ENCODE results near the gene CPT1B.
"Not testable (repeated sequence)": the region's sequence is repeated elsewhere in the genome, so short reads cannot be mapped to it uniquely, and the experiment has no call there.

Gene CPT1B

DNA sequence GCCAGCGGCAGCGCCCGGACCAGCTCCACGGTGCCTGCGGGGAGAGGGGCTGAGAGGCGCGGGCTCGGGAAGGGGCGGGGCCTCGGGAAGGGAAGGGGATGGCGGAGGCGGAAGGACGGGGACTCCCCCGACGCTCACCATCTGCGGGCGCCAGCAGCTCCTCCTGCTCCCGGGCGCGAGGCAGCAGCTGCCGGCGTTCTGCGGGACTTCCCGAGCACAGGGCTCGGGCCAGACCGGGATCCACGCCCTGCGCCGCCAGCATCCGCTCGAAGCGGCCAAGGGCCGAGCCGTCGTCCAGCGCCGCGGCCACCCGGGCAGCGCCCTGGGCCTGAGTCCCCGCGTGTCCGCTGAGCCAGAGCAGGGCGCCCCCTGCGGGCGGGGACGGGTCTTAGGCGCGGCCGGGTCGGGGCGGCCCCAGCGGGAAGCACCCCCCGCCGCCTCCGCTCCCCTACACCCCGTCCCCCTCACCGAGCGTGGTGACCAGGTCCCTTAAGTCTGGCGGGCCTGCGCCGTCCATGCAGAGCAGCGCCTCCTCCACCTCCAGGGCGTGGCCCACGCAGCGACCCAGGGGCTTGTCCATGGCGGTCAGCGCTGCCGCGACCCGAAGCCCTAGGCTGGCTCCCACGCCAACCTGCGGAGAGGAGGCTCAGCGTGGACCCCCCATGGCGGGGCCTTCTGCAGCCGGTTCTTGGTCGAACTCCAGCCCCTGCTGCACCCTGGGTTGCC, 52.0 kb downstream of the CPT1B start:
- peak; percentile 72 for DNase-seq

DNA sequence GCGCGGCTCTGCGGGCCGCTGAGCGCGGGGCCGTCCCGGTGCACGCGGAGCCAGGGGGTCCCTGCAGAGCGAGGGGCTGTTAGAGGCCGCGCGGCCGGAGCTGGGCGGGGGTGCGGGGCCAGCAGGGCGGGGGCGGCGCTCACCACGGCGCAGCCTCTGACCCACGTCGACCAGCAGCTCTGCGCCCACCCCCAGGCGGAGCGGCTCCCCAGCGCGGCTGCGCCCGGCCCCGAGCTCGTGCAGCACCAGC, 52.4 kb downstream of the CPT1B start:
- no peak for DNase-seq

DNA sequence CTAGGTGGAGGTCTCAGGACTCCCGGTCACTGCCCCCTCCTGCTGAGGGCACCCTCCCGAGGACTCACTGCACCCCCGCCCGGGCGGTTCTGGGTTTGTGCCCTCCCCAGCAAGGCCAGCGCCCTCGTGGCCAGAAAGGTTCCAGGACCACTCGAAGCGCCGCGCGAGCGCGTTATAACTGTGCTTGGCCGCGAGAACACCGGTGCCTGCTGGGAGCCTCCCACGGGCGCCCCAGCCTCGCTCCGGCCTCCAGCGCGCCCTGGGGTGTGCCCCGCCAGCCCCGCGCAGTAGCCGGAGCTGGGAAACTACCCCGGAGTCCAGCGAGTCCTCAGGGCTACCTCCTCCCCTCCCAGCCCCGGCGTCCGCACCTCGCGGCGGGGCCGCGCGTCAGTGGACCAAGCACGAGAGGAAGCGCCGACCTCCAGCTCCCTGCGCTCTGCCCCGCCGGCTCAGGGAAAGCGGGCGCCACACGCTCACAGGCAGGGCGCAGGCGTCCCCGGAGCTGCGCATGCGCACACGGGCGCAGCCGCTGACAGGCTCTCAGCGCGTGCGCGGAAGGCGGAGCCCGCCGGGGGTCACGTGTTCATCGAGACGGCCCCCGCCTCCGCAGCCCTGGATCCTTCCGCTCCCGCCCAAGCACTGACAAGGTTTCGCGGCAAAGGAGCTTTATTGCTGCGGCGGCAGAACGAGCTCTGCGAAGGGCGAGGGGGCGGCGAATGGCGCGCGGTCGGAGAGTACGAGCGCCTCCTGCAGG, 52.9 kb downstream of the CPT1B start, which contains the start of gene SCO2:
Gene SCO2 (minus strand): TSS at position 495 of the 754 bp plus-strand sequence. CDS start 1,187 bp downstream, outside the sequence.
- DNase-seq: peak; percentile 96

- no peak for DNase-seq
Measured at GRCh38 chr22:50524676-50525103, 53.5 kb downstream of the CPT1B start.

DNA sequence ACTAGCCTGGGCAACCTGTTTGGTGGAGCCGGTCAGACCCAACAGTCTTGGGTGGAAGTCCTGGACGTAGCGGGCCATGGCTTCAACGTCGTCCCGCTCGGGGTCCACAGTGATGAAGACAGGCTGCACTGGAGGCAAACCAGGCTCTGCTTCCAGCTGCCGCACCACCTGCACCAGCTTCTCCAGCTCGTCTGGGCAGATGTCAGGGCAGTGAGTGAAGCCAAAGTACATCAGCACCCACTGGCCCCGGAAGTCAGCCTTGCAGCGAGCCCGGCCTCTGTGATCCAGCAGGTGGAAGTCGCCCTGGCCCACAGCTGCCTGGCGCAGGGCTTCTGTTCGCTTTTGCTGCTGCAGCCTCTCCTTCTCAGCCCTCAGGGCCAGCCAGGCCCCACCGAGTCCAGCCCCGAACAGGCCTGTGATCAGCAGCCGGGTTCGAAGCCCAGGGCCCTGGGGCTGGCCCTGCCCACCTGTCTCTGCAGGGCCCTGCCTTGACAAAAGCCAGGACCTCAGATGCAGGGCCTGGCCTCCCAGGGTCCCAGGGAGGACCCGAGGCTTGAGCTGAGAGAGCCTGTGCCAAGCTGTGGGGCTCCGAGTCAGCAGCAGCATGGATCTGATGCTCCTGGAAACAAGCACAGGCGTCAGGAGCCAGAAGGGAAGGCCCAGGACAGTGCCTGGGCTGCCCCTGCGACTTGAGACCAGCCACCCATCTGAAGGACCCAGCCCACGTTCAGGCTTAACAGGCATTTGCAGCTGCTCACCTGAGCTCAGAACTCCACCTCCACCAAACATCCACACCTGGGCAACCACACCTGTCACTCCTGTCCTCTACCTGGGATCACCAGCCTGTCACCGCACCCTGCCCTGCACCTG, 54.2 kb downstream of the CPT1B start:
- DNase-seq: no peak

DNA sequence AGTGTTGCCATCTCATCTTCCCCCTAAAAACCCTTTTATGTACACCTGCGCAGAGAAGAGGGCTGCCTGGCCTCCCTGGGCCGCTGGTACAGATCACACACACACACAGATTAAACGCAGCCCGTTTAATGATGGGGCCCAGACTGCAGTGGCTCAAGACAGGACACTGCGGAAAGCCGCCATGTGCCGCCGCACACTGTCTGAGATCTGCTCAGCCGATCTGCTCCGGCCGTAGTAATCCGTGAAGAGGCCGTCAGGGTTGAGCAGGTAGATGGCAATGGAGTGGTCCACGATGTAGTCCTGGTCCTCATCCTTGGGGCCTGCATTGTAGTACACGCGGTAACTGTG, 54.8 kb downstream of the CPT1B start:
- DNase-seq: no peak

DNA sequence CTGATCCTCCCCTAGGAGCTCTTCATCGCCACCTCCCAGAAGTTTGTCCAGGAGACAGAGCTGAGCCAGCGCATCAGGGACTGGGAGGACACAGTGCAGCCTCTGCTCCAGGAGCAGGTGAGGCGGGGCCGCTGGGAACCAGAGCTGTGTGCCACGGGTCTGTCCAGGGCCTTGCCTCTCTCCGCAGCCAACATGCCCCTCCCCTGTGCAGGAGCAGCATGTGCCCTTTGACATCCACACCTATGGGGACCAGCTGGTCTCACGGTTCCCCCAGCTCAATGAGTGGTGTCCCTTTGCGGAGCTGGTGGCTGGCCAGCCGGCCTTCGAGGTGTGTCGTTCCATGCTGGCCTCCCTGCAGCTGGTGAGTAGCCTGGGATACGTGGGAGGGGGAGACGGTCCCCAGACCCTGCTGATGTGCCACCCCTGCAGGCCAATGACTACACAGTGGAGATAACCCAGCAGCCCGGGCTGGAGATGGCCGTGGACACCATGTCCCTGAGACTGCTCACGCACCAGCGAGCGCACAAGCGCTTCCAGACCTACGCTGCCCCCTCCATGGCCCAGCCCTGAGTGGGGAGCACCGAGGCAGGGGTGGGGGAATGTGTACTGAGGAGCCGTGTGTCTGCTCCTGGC, 55.3 kb downstream of the CPT1B start:
- no peak for DNase-seq

DNA sequence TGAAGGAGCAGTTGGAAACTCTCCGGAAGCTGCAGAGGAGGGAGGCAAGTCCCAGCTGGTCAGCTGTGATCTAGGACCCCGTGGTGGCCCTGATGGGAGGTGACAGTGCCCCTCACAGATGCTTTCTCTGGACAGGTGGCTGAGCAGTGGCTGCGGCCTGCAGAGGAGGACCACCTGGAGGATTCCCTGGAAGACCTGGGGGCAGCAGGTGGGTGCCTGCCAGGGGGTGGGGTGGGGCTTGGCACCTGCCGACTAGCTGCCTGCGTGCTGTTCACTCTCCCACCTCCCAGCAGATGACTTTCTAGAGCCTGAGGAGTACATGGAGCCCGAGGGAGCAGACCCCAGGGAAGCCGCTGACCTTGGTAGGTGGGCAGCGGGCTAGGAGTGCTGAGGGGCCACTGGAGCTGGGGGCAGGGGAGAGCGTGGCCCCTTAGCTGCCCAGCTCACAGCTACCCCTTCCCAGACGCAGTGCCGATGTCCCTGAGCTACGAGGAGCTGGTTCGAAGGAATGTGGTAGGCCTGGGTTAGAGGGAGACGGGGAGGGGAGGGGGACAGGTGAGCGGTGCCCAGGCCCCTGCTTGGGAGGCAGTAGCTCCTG, 55.9 kb downstream of the CPT1B start:
- no peak for DNase-seq

GRCh38 chr22:50521710-50522109, 56.5 kb downstream of the CPT1B start:
- DNase-seq: no peak

DNA sequence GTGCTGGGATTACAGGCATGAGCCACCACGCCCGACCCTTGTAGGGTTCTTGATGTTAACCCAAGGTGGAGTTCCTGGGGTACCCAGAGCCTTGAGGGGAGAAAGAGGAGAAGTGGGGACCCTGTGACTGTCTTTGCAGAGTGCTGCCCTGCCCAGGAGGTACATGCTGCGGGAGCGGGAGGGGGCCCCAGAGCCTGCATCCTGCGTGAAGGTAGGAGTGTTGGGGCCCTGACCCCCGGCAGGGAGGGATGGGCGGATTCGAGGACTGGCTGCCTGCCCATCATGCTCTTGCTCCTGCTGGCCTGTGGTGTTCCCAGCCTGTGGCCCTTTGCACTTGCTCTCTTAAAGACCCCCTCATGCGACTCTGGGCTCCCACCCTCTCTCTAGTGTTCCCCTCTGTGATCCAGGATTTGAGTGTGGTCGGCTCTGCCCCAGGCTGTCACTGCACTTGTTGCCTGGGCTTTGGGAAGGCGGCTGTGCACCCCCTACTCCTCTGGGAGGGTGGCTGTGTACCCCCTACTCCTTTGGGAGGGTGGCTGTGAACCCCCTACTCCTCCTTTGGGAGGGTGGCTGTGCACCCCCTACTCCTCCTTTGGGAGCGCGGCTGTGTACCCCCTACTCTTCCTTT, 57.3 kb downstream of the CPT1B start:
- DNase-seq: no peak

DNA sequence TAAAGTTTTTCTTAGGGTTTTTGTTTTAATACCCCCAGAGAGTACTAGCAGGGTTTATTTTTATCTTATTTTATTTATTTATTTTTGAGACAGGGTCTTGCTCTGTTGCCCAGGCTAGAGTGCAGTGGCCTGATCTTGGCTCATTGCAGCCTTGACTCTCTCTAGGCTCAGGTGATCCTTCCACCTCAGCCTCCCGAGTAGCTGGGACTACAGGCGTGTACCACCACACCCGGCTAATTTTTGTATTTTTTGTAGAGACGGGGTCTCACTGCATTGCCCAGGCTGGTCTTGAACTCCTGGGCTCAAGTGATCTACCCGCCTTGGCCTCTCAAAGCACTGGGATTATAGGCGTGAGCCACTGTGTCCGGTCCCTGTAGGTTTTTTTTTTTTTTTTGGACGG, 58.0 kb downstream of the CPT1B start:
- DNase-seq: not testable (repeated sequence)

GRCh38 chr22:50519151-50519550, 59.1 kb downstream of the CPT1B start:
- DNase-seq: no peak

Measured in effector CD4-positive, alpha-beta T cell (primary cell).